Activated CD8-positive, alpha-beta memory T cell treated with anti-CD3 and anti-CD28 coated beads, Interleukin-2, amount 10 ng/mL, durations not matched to agents 7 days and 5 days (primary cell): ENCODE data around the gene FAM180A. TPM values are rescaled to one million over a fixed set of nuclear protein-coding genes. Genes with fewer than 3 reads are reported as not detected.
"Not testable (repeated sequence)": the region's sequence is repeated elsewhere in the genome, so short reads cannot be mapped to it uniquely, and the experiment has no call there.

Source experiments
- ATAC-seq: fragments of 150-1000 bp; cut with Tn5 transposase; one replicate; pipeline ENCODE4 v1.10.0; 2021; ENCODE audit warnings: moderate library complexity
- CTCF ChIA-PET: fragments of 350-600 bp; sonication (Branson Sonifier 250); formaldehyde crosslinking; loops from one replicate; lab custom pipeline; 2021; ENCODE audit warnings: antibody characterized with exemption; lab: Charles Lee
- DNase-seq: peaks from one replicate; pipeline ENCODE4 v3.0.0-alpha.2; 2020
- H3K27ac Mint-ChIP-seq: one replicate; pipeline ENCODE4 v1.8.0; 2021; ENCODE audit warnings: mild to moderate bottlenecking, mixed read lengths
- H3K27me3 Mint-ChIP-seq: one replicate; pipeline ENCODE4 v1.8.0; 2021; ENCODE audit warnings: mixed read lengths
- H3K36me3 Mint-ChIP-seq: one replicate; pipeline ENCODE4 v1.8.0; 2021; ENCODE audit warnings: mild to moderate bottlenecking, mixed read lengths
- H3K4me1 Mint-ChIP-seq: one replicate; pipeline ENCODE4 v1.8.0; 2021; ENCODE audit warnings: mixed read lengths
- H3K4me3 Mint-ChIP-seq: one replicate; pipeline ENCODE4 v1.8.0; 2021; ENCODE audit warnings: mild to moderate bottlenecking, moderate library complexity, mixed read lengths
- H3K9me3 Mint-ChIP-seq: one replicate; pipeline ENCODE4 v1.8.0; 2022; ENCODE audit warnings: low read depth, mixed read lengths
- total RNA-seq, 2 experiments: library from RNA; stranded (reverse); gene quantifications; one replicate each; pipeline ENCODE4 v1.2.3, GENCODE V29; 2021

The FAM180A gene
- total RNA-seq, 2 experiments from 2014 or later: not detected

- Mint-ChIP-seq H3K4me1 (no peaks in the 10 kb centered on the region), H3K36me3 (no peaks in the 10 kb centered on the region), H3K4me3 (no peak overlapping the region), H3K27me3 (peaks cover 45% of the 10 kb centered on the region), H3K9me3 (no peaks in the 10 kb centered on the region), H3K27ac (no peak overlapping the region)
- CTCF ChIA-PET: no interaction called here
- ATAC-seq (no peak), DNase-seq (no peak)
These were observed 33.8 kb upstream of the FAM180A start for GRCh38 chr7:135782377-135782776.

GRCh38 chr7:135777626-135778398, 29.2 kb upstream of the FAM180A start:
- no peak for DNase-seq
- CTCF ChIA-PET: no interaction called here
- Mint-ChIP-seq H3K27me3 (peaks cover 27% of the 10 kb centered on the region), H3K4me3 (no peak overlapping the region), H3K4me1 (no peaks in the 10 kb centered on the region), H3K27ac (no peak overlapping the region), H3K9me3 (no peaks in the 10 kb centered on the region), H3K36me3 (no peaks in the 10 kb centered on the region)
- no peak for ATAC-seq

GRCh38 chr7:135775915-135776314, 27.3 kb upstream of the FAM180A start:
- H3K9me3 Mint-ChIP-seq, DNase-seq, H3K36me3 Mint-ChIP-seq, CTCF ChIA-PET, H3K4me1 Mint-ChIP-seq, H3K27ac Mint-ChIP-seq, H3K4me3 Mint-ChIP-seq, ATAC-seq: not testable (repeated sequence)
- peaks cover 27% of the 10 kb centered on the region for H3K27me3 Mint-ChIP-seq

- Mint-ChIP-seq H3K9me3 (no peaks in the 10 kb centered on the region), H3K4me1 (no peaks in the 10 kb centered on the region), H3K36me3 (no peaks in the 10 kb centered on the region), H3K27me3 (peaks cover 20% of the 10 kb centered on the region), H3K4me3 (no peak overlapping the region), H3K27ac (no peak overlapping the region)
- DNase-seq (no peak), ATAC-seq (no peak)
- CTCF ChIA-PET: no interaction called here
These were observed 26.6 kb upstream of the FAM180A start for GRCh38 chr7:135775230-135775629.

GRCh38 chr7:135774284-135774683, 25.7 kb upstream of the FAM180A start:
- Mint-ChIP-seq H3K4me1 (no peaks in the 10 kb centered on the region), H3K4me3 (no peak overlapping the region), H3K27me3 (peaks cover 18% of the 10 kb centered on the region), H3K36me3 (no peaks in the 10 kb centered on the region), H3K9me3 (no peaks in the 10 kb centered on the region), H3K27ac (no peak overlapping the region)
- no peak for DNase-seq
- no peak for ATAC-seq
- CTCF ChIA-PET: no interaction called here

GRCh38 chr7:135773464-135773863, 24.9 kb upstream of the FAM180A start:
- Mint-ChIP-seq H3K4me3 (no peak overlapping the region), H3K36me3 (no peaks in the 10 kb centered on the region), H3K27me3 (peaks cover 16% of the 10 kb centered on the region), H3K27ac (no peak overlapping the region), H3K9me3 (no peaks in the 10 kb centered on the region), H3K4me1 (no peaks in the 10 kb centered on the region)
- CTCF ChIA-PET: no interaction called here
- DNase-seq: no peak
- no peak for ATAC-seq

- Mint-ChIP-seq H3K36me3 (no peaks in the 10 kb centered on the region), H3K4me3 (no peak overlapping the region), H3K4me1 (no peaks in the 10 kb centered on the region), H3K9me3 (no peaks in the 10 kb centered on the region), H3K27me3 (peaks cover 11% of the 10 kb centered on the region), H3K27ac (no peak overlapping the region)
- CTCF ChIA-PET: no interaction called here
- DNase-seq (no peak), ATAC-seq (no peak)
These were observed 24.1 kb upstream of the FAM180A start for GRCh38 chr7:135772639-135773222.

- H3K27me3 Mint-ChIP-seq: peaks cover 12% of the 10 kb centered on the region
- H3K4me1 Mint-ChIP-seq: no peaks in the 10 kb centered on the region
- no peak for ATAC-seq
- no peaks in the 10 kb centered on the region for H3K9me3 Mint-ChIP-seq
- H3K27ac Mint-ChIP-seq: no peak overlapping the region
- no peak for DNase-seq
- H3K36me3 Mint-ChIP-seq: no peaks in the 10 kb centered on the region
- CTCF ChIA-PET: no interaction called here
- H3K4me3 Mint-ChIP-seq: no peak overlapping the region
These were observed 23.5 kb upstream of the FAM180A start for GRCh38 chr7:135771961-135772638.

GRCh38 chr7:135771051-135771450, 22.4 kb upstream of the FAM180A start:
- ATAC-seq (no peak), DNase-seq (no peak)
- Mint-ChIP-seq H3K36me3 (no peaks in the 10 kb centered on the region), H3K27me3 (peaks cover 16% of the 10 kb centered on the region), H3K4me1 (no peaks in the 10 kb centered on the region), H3K4me3 (no peak overlapping the region), H3K9me3 (no peaks in the 10 kb centered on the region), H3K27ac (no peak overlapping the region)
- CTCF ChIA-PET: no interaction called here

- ATAC-seq (no peak), DNase-seq (no peak)
- CTCF ChIA-PET: no interaction called here
- Mint-ChIP-seq H3K36me3 (no peaks in the 10 kb centered on the region), H3K27me3 (peaks cover 21% of the 10 kb centered on the region), H3K4me3 (no peak overlapping the region), H3K27ac (no peak overlapping the region), H3K9me3 (no peaks in the 10 kb centered on the region), H3K4me1 (no peaks in the 10 kb centered on the region)
These were observed 21.6 kb upstream of the FAM180A start for GRCh38 chr7:135770139-135770710.

GRCh38 chr7:135769005-135769802, 20.6 kb upstream of the FAM180A start:
- CTCF ChIA-PET: no interaction called here
- Mint-ChIP-seq H3K36me3 (no peaks in the 10 kb centered on the region), H3K9me3 (no peaks in the 10 kb centered on the region), H3K4me3 (no peak overlapping the region), H3K27ac (no peak overlapping the region), H3K4me1 (no peaks in the 10 kb centered on the region), H3K27me3 (peaks cover 21% of the 10 kb centered on the region)
- ATAC-seq (no peak), DNase-seq (no peak)

- ATAC-seq (no peak), DNase-seq (no peak)
- Mint-ChIP-seq H3K9me3 (no peaks in the 10 kb centered on the region), H3K4me1 (no peaks in the 10 kb centered on the region), H3K36me3 (no peaks in the 10 kb centered on the region), H3K27me3 (peaks cover 24% of the 10 kb centered on the region), H3K4me3 (no peak overlapping the region), H3K27ac (no peak overlapping the region)
- CTCF ChIA-PET: no interaction called here
These were observed 19.9 kb upstream of the FAM180A start for GRCh38 chr7:135768467-135768866.

- no peak for ATAC-seq
- Mint-ChIP-seq H3K4me1 (no peaks in the 10 kb centered on the region), H3K9me3 (no peaks in the 10 kb centered on the region), H3K4me3 (no peak overlapping the region), H3K27ac (no peak overlapping the region), H3K27me3 (peaks cover 24% of the 10 kb centered on the region), H3K36me3 (no peaks in the 10 kb centered on the region)
- no peak for DNase-seq
- CTCF ChIA-PET: no interaction called here
These were observed 19.5 kb upstream of the FAM180A start for GRCh38 chr7:135768064-135768463.
